T-helper 17 cell (primary cell): Measurements from ENCODE around the gene TGFBR3. TPM values are rescaled to one million over a fixed set of nuclear protein-coding genes. Genes with fewer than 3 reads are reported as not detected.

ENCODE experiments used
- ATAC-seq: fragments of 150-1000 bp; cut with Tn5 transposase; 2 replicates; pipeline ENCODE4 v1.10.0; 2021; ENCODE audit warnings: mild to moderate bottlenecking, moderate library complexity
- DNase-seq, 3 donors: peaks; one replicate each; pipeline versions ENCODE4 v3.0.0 to v3.0.0-alpha.2; 2020 to 2021
- H3K9me3 ChIP-seq: one replicate; pipeline ENCODE4 v1.7.0; 2013; ENCODE audit warnings: low read length, mild to moderate bottlenecking; ENCODE audit not compliant: control insufficient read depth, poor library complexity, severe bottlenecking
- H3K27ac Mint-ChIP-seq: one replicate; pipeline ENCODE4 v1.8.0; 2022; ENCODE audit warnings: mild to moderate bottlenecking, moderate library complexity, mixed read lengths
- H3K27me3 Mint-ChIP-seq: one replicate; pipeline ENCODE4 v1.8.0; 2022; ENCODE audit warnings: mixed read lengths
- H3K36me3 Mint-ChIP-seq: one replicate; pipeline ENCODE4 v1.8.0; 2022; ENCODE audit warnings: low read depth, mixed read lengths
- H3K4me1 Mint-ChIP-seq: one replicate; pipeline ENCODE4 v1.8.0; 2022; ENCODE audit warnings: mild to moderate bottlenecking, mixed read lengths
- H3K4me3 Mint-ChIP-seq: one replicate; pipeline ENCODE4 v1.8.0; 2022; ENCODE audit warnings: mild to moderate bottlenecking, moderate library complexity, mixed read lengths
- total RNA-seq, 4 donors: library from RNA in 2 of 4; stranded (reverse) in 2 of 4; gene quantifications; one replicate each; pipeline ENCODE4 v1.2.3 and lab custom pipeline; 2022 to 2026

Gene TGFBR3
- total RNA-seq, 2 donors from 2014 or later: 21.0 to 27.6 TPM

DNA sequence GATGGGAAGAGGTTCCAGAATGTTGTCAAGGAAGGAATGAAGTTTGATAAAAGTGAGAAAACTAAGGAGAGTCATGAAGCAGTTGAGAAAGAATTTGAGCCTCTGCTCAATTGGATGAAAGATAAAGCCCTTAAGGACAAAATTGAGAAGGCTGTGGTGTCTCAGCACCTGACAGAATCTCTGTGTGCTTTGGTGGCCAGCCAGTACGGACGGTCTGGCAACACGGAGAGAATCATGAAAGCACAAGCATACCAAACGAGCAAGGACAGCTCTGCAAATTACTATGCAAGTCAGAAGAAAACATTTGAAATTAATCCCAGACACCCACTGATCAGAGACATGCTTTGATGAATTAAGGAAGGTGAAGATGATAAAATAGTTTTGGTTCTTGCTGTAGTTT, 242.5 kb downstream of the TGFBR3 start:
- ATAC-seq (no peak), DNase-seq (no peak)
- Mint-ChIP-seq H3K4me3 (no peak overlapping the region), H3K27ac (no peak overlapping the region), H3K27me3 (no peaks in the 10 kb centered on the region), H3K4me1 (peaks cover 15% of the 10 kb centered on the region), H3K36me3 (peaks cover 2% of the 10 kb centered on the region)
- no peaks in the 10 kb centered on the region for H3K9me3 ChIP-seq

DNA sequence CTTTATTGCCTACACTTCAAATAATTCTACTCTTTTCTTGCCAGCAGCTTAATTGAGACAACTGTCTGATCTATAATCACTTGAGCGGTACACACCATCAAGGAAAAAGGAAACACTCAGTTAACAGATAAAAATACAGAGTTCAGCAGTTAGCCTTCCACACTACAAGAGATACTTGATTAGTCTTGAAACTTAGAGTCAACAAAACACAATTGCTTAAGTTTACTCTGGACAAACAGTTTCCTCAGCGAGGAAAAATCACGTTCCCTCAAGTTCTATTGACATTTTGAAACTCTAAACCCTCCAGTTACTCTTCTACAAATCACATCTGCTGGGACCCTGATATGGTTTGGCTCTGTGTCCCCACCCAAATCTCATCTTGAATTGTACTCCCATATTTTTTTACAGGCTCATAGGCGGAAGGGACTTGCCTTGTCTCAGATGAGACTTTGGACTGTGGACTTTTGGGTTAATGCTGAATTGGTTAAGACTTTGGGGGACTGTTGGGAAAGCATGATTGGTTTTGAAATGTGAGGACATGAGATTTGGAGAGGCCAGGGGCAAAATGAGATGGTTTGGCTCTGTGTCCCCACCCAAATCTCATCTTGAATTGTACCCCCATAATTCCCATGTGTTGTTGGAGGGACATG, 244.9 kb downstream of the TGFBR3 start:
- H3K4me3 Mint-ChIP-seq: no peak overlapping the region
- H3K36me3 Mint-ChIP-seq: peaks cover 2% of the 10 kb centered on the region
- peaks cover 2% of the 10 kb centered on the region for H3K4me1 Mint-ChIP-seq
- DNase-seq (no peak), ATAC-seq (no peak)
- no peak overlapping the region for H3K27ac Mint-ChIP-seq
- H3K9me3 ChIP-seq: no peaks in the 10 kb centered on the region
- H3K27me3 Mint-ChIP-seq: no peaks in the 10 kb centered on the region

DNA sequence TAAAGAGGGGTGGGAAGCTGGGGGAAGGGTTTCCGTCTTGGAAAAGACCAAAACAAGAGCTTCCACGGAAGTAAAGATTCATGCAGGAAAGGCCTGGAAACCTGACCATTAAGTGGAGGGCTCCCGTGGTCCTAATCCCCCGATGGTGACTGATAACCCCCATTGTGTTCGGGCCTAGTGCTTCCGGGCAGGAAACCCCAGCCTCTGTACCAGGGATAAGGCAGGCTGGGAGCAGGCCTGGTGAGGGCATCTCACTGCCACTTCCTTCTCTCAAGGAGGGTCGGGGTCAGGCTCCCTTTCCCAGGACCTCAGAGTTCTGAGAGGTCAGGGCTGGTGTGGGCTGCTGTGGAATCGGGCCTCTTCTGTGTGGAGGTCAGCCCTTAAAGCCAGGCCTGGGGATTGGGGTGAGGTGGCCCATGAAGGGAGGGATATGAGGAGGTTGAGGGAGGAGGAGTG, 248.4 kb downstream of the TGFBR3 start:
- H3K27ac Mint-ChIP-seq: no peak overlapping the region
- no peak overlapping the region for H3K4me3 Mint-ChIP-seq
- H3K27me3 Mint-ChIP-seq: no peaks in the 10 kb centered on the region
- ATAC-seq (no peak), DNase-seq (no peak)
- H3K9me3 ChIP-seq: no peaks in the 10 kb centered on the region
- H3K36me3 Mint-ChIP-seq: no peaks in the 10 kb centered on the region
- peaks cover 7% of the 10 kb centered on the region for H3K4me1 Mint-ChIP-seq

- H3K4me1 Mint-ChIP-seq: peaks cover 8% of the 10 kb centered on the region
- no peak for DNase-seq
- H3K36me3 Mint-ChIP-seq: no peaks in the 10 kb centered on the region
- peak overlapping the region; percentile 5 for H3K27ac Mint-ChIP-seq
- H3K27me3 Mint-ChIP-seq: no peaks in the 10 kb centered on the region
- H3K9me3 ChIP-seq: no peaks in the 10 kb centered on the region
- ATAC-seq: no peak
- H3K4me3 Mint-ChIP-seq: no peak overlapping the region
Observed at GRCh38 chr1:91635763-91636162, 250.2 kb downstream of the TGFBR3 start.

DNA sequence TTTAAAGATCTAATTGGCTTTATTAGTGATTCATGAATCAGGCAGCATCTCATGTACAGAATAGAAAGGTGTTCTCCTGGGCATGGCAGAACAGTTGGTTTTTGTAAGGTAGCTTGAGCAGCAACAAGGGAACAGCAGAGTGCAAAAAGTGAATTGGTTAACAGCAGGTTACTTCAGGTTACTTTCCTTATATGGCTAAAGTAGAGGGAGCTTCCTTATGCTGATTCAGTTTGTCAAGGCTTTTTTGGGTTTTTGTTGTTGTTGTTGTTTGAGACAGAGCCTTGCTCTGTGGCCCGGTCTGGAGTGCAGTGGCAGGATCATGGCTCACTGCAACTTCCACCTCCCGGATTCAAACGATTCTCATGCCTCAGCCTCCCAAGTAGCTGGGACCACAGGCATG, 252.5 kb downstream of the TGFBR3 start:
- DNase-seq: no peak
- Mint-ChIP-seq H3K4me1 (peaks cover 8% of the 10 kb centered on the region), H3K4me3 (no peak overlapping the region), H3K36me3 (no peaks in the 10 kb centered on the region), H3K27me3 (no peaks in the 10 kb centered on the region), H3K27ac (no peak overlapping the region)
- ATAC-seq: peak; percentile 35
- H3K9me3 ChIP-seq: no peaks in the 10 kb centered on the region

DNA sequence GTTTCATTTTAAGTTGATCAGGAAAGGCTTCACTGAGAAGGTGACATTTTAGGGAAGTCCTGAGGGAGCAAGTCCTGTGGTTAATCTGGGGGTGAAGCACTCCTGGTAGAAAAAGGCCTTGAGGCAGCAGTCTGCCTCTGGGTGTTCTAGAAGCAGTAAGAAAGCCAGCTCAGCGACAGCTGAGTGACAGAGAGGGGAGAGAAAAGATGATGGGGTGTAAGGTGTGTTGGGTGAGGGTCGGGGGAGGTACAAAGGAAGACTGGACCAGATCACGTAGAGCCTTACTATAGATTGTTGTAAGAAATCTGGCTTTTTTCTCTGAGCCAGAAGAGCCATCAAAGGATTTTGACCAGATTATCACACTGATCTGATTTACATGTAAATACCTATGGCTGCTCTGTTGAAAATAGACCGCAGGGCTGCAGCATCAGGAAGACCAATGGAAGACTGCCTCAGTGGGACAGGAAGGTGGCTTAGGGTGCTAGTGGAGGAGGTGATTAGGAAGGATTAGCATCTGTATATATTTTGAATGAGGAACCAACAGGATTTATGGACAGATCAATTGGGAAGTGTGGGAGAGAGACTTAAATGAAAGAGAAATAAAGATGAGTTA, 254.1 kb downstream of the TGFBR3 start:
- no peaks in the 10 kb centered on the region for H3K27me3 Mint-ChIP-seq
- H3K4me3 Mint-ChIP-seq: no peak overlapping the region
- H3K36me3 Mint-ChIP-seq: no peaks in the 10 kb centered on the region
- DNase-seq (no peak), ATAC-seq (no peak)
- no peaks in the 10 kb centered on the region for H3K9me3 ChIP-seq
- peaks cover 8% of the 10 kb centered on the region for H3K4me1 Mint-ChIP-seq
- H3K27ac Mint-ChIP-seq: no peak overlapping the region

DNA sequence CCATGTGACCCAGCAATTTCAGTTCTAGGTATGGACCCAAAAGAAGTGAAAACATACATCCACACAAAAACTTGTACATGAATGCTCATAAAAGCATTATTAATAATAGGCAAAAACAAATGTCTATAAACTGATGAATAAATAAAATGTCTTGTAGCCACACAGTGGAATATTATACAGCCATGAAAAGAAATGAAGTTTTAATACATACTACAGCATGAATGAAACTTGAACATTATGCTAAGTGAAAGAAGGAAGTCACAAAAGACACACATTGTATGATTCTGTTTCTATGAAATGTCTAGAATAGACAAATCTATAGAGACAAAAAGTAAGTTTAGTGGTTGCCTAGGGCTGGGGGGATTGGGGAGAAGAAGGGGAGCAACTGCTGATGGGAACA, 255.1 kb downstream of the TGFBR3 start:
- Mint-ChIP-seq H3K36me3 (no peaks in the 10 kb centered on the region), H3K4me1 (peaks cover 8% of the 10 kb centered on the region), H3K27me3 (no peaks in the 10 kb centered on the region), H3K4me3 (no peak overlapping the region), H3K27ac (no peak overlapping the region)
- ATAC-seq (no peak), DNase-seq (no peak)
- H3K9me3 ChIP-seq: no peaks in the 10 kb centered on the region

Other genes with a start within 250 kb of the TGFBR3 start
- under 1 TPM in 1 of 2 donors, not detected in 1; 0.68 TPM for gene BRDT, start 63.2 kb upstream of the TGFBR3 start, total RNA-seq
- gene EPHX4, start 143.8 kb upstream of the TGFBR3 start, total RNA-seq: not detected
- gene SETSIP, start 189.3 kb upstream of the TGFBR3 start, total RNA-seq: not detected
- 1 to 10 TPM; 1.8 to 3.7 TPM for gene BTBD8, start 194.2 kb upstream of the TGFBR3 start, total RNA-seq